HG03571 (cell line): ENCODE results near the gene GJD3.
A peak's percentile ranks its signal among the peaks of the same experiment; 100 is the strongest.
"Not testable (repeated sequence)": the region's sequence is repeated elsewhere in the genome, so short reads cannot be mapped to it uniquely, and the experiment has no call there.

Experiments
- ATAC-seq: cut with Tn5 transposase; IDR thresholded peaks from one replicate; pipeline ENCODE4 v1.9.1; 2021; ENCODE audit not compliant: unreplicated experiment

GJD3 gene

GRCh38 chr17:40371261-40371929, 6.9 kb upstream of the GJD3 start:
- ATAC-seq, result no peak

DNA sequence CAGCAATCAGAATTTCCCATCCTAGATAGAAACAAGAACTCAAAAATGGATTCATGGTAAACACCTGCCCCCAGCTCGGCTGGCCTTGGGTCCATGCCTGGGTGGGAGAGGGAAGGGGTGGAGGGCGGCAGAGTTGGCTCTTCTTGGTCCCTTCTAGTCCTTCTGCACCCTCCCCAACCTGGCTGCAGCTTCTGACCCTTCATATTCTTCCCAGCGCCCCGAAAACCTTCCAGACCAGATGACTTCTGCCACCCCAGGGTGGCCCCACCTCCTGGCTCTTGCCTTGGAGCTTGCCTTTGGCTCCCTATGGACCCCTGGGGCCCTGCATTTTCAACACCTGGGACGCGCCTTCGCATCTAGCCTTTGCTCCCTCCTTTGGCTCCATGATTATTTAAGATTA, 5.4 kb upstream of the GJD3 start:
- ATAC-seq, result no peak

DNA sequence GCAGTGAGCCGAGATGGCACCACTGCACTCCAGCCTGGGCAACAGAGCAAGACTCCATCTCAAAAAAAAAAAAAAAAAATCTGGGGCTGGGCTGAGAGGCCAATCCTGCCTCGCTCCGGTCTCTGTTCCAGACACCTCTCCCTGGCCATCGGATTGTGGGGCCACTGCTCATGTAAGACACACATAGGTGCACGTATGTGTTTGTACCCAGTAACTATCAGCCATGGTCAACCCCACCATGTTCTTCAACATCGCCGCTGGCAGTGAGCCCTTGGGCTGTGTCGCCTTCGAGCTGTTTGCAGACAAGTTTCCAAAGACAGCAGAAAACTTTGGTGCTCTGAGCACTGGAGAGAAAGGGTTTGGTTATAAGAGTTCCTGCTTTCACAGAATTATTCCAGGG, 3.2 kb upstream of the GJD3 start:
- not testable (repeated sequence) for ATAC-seq

DNA sequence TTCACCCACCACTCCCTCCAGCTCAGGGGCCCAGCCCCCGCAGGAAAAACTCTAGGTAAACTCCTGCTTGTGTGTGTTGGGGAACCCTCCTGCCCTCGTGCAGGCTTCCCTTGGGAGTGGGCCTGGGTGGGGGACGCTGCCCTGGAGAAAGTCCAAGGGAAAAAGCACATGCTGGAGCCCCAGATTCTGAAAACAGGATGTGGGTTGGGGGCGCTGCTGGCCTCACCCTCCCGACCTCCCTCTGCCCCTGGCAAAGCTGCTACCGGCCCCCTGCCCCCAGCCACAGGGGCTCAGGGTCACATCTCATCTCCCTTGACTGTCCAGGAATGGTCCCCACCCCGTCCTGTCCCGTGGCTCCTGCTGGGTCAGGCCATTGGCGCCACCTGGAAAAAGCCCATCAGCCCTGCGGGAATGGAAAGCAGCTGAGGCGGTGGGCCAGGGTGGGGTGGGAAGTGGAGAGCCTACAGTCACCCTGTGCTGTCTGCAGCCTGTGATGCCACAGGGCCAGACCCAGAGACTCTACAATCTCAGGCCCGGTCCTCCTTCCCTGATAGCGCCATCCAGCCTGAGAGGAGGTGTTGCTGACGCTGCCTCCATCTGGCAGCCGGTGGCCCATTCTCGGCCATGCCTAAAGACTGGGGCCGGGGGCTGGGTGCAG, 2.5 kb upstream of the GJD3 start:
- ATAC-seq, result no peak

- no peak for ATAC-seq
Observed at GRCh38 chr17:40366076-40366860, 1.7 kb upstream of the GJD3 start.

GRCh38 chr17:40364906-40365305, 369 bp upstream of the GJD3 start:
- no peak for ATAC-seq

DNA sequence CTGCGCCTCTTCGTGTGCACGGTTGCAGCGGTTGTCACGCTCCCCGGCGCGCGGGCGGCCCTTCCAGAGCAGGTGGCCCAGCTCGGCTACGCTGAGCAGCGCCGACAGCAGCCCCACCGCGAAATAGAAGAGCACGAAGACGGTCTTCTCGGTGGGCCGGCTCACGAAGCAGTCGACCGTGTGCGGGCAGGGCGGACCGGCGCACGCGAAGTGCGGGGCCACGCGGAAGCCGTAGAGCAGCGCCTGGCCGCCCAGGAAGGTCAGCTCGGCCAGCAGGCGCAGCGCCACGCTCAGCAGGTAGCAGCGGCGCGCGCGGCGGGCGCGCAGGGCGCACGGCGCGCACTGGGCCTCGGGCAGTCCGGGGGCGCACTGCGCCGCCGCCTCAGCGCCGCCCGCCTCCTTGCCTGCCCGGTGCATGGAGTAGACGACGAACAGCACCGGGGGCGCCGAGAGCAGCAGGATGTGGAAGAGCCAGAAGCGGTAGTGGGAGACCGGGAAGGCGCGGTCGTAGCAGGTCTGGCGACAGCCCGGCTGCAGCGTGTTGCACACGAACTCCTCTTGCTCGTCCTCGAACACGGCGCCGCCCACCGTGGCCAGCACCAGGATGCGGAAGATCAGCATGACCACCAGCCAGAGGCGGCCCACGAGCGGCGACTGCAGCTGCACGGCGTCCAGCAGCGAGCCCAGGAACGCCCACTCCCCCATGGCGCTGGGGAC, 1.3 kb downstream of the GJD3 start:
- ATAC-seq, result no peak

DNA sequence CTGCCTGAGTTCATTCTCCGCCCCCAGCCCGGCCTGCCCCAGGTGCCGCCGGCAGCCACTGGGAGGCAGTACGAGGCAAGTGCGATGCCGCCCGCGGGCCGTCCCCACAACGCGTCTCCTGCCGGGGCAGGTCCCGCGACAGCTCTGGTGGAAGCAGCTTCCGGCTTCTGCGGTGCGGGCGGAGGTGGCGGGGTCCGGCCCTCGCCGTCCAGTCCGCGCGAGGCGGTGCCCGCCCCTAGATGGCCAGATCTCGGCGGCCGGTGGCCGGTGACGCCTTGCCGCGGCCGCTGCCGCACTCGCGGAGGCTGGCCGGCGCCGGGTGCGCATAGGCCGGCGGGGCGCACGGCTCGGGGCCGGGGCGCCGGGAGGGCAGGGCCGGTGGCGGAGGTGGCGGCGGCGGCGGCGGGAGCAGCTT, 1.8 kb downstream of the GJD3 start:
- ATAC-seq, result peak; percentile 72

- peak; percentile 10 for ATAC-seq
Observed at GRCh38 chr17:40361925-40362695, 2.4 kb downstream of the GJD3 start.

DNA sequence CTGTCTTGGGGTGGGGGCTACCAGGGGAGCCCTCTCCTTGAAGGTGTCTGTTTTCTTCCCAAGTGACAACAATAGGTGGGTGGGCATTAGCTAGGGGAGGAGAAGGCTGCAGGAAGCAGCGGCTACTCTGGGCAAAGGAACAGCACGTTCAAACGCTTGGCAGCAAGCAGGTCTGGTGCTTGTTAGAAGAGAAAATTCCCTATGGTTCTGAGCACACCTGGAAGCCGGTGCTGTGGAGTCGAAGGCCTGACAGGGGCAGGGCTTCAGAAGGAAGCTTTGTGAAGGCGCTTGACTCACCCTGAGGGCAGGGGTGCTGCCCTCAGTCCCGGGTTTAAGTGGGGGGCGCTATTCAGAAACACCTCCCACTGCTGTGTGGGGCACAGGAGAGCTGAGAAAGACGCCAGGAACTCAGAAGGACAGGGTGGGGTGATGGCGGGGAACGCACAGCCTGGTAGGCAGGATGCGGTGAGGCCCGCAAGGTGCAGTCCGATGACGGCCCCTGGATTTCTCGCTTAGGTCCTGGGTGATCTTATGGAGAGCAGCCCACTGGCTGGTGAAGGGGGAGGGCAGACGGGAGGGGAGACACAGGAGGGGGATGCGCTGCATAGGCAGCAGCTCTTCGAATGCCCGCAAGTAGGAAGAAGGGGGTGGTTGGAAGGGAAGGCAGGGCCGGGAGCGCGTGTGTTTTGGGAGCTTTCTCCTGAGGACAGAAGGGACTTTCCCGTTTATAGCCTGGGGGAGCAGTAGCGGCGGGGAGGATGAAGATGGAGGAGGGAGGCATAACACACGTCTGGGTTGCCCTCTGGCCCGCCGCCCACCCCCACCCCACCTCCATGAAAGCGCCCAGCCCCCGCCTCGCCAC, 3.2 kb downstream of the GJD3 start:
- ATAC-seq, result no peak

GRCh38 chr17:40360091-40360490, 4.4 kb downstream of the GJD3 start:
- ATAC-seq, result no peak

DNA sequence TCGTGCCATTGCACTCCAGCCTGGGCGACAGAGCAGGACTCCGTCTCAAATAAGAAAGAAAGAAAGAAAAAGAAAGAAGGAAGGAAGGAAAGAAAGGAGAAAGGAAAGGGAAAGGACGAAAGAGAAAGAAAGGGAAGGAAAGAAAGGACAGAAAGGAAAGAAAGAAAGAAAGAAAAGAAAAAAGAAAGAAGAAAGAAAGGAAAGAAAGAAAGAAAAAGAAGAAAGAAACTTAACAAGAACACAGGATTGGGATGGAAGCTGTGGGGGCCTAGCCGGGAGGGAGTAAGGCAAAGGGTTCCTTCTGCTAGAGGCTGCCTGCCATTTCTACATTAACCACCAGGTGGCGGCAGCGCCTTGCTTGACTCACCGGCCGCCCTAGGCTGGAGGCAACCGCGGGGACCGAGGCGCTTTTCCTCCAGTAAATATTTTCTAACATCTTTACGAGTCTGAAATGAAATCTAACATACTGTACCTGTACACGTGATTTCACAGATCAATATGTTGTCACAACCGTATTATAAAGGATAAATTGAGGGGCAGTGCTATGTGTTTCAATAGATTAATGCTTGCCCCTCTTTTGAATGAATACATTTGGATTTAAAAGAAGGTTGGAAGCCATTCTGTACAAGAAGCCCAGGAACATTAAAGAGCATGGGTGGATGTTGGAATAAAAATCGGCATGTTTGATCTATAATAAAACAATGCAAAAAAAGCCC, 6.1 kb downstream of the GJD3 start:
- no peak for ATAC-seq

GRCh38 chr17:40356990-40357881, 7.3 kb downstream of the GJD3 start:
- no peak for ATAC-seq

DNA sequence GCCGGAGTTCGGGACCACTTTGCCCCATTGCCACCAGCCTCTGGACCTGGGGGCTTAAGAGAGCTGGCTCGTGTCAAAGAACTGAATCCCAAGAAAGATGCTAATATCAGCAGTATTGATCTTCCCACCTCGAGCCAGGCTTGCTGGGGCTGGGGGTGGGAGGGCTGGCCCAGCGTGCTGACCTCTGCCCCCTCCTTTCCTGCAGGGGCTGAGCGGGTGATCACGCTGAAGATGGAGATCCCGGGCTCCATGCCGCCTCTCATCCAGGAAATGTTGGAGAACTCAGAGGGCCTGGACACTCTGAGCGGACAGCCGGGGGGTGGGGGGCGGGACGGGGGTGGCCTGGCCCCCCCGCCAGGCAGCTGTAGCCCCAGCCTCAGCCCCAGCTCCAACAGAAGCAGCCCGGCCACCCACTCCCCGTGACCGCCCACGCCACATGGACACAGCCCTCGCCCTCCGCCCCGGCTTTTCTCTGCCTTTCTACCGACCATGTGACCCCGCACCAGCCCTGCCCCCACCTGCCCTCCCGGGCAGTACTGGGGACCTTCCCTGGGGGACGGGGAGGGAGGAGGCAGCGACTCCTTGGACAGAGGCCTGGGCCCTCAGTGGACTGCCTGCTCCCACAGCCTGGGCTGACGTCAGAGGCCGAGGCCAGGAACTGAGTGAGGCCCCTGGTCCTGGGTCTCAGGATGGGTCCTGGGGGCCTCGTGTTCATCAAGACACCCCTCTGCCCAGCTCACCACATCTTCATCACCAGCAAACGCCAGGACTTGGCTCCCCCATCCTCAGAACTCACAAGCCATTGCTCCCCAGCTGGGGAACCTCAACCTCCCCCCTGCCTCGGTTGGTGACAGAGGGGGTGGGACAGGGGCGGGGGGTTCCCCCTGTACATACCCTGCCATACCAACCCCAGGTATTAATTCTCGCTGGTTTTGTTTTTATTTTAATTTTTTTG, 8.5 kb downstream of the GJD3 start:
- ATAC-seq, result no peak

DNA sequence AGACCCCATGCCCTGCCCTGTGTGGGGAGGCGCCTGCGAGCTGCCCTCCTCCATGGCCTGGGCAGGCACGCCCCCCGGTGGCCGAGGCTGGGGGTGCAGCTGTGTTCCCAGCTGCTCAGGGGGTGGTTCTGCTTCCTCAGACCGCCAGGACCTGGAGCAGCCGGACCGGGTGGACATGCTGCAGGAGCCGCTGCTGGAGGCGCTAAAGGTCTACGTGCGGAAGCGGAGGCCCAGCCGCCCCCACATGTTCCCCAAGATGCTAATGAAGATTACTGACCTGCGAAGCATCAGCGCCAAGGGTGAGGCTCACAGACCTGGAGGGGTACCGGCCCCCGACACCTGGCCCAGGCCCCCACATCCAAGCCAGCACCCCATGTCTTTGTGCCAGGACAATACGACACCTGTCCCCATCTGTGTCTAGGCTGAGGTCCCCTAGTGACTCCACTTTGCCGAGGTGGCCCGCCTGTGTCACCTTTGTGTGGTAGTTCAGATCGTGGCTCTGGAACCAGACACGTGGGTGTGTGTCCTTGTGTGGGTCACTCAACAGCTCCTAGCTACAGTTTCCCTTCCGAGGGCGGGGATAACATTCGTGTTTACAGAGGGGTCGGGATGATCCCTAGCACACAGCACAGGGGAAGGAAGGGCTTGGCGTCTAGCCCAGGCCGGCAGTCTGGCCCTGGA, 9.3 kb downstream of the GJD3 start:
- no peak for ATAC-seq
